ENCODE data around the gene LRRC7.
"Not testable (repeated sequence)": the region's sequence is repeated elsewhere in the genome, so short reads cannot be mapped to it uniquely, and the experiment has no call there.

The LRRC7 gene

DNA sequence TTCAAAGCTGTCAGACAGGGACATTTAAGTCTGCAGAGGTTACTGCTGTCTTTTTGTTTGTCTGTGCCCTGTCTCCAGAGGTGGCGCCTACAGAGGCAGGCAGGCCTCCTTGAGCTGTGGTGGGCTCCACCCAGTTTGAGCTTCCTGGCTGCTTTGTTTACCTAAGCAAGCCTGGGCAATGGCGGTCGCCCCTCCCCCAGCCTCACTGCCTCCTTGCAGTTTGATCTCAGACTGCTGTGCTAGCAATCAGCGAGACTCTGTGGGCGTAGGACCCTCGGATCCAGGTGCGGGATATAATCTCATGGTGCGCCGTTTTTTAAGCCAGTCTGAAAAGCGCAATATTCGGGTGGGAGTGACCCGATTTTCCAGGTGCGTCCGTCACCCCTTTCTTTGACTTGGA lies 320.3 kb downstream of the LRRC7 start:
- not testable (repeated sequence) for DNase-seq (ENCODE audit: low read depth)

DNA sequence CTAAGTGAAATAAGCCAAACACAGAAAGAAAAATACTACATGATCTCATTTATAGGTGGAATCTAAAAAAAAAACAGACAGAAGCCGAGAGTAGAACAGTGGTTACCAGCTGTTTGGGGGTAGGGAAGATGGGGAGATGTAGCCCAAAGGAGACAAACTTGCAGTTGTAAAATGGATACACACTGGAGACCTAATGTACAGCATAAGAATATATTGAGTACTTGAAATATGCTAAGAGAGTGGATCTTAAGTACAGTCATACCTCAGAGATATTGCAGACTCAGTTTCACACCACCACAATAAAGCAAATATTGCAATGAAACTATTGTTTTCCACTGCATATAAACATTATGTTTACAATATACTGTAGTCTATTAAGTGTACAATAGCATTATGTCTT lies 320.9 kb downstream of the LRRC7 start:
- DNase-seq (ENCODE audit: low read depth), result no peak

DNA sequence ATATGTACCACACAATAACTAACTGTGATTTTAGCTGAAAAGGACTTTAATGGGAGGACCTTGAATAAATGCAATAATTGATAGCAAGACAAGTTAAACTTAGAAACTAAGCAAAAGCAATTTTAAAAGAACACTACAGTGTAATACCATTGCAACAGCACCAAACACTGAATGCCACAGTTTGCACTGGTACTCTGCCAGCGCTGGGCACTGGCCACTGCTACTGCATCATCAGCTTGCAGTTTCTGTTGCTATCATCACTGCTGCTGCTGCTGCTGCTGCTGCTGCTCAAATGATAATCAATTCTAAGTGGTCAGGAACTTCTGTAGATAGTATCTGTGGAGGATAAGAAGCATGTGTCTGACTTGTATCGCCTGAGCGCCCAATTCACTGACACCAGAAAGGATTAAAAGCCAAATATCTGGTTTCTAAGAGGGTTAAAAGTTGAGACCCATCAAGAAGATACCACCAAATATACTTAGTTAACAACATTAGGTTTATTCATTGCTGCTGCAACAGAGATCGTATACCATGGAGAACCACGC lies 330.8 kb downstream of the LRRC7 start:
- no peak for DNase-seq (ENCODE audit: low read depth)

DNA sequence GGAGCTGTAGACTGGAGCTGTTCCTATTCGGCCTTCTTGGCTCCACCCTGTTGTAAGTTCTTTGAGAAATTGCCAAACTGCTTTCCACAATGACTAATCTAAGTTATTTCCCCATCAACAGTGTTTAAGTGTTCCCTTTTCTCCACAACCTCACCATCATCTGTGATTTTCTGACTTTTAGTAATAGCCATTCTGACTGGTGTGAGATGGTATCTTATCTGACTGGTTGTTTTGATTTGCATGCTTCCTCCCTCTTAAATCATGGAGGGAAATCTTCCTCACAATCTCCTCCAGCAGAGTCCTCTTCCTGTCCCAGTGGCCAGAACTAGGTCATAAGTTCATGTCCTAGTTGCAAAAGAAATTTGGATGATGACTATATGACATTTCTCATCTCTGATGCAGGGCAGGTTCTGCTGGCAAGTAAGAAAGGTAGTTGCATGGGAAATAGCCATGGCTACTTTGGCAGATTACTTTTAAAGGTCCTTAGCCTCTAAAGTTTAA lies 343.6 kb downstream of the LRRC7 start:
- no peak for DNase-seq (ENCODE audit: low read depth)

DNA sequence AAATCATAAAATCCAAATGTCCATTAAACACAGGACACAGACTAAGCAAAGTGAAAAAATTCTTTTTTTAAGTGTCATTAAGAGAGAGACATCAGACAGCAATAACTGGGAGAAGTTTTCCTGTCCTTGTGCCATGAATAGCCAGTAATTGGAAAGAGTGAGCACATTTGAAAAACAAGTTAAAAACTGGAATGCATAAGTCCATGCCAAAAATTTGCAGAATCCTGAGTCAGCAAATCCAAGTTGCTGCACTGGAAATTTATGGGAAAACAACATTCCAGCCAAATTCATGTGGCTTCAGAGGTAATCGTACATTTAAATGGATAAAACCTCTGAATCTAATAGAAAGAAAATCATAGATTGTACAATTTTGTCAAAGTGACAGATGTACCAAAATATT lies 346.3 kb downstream of the LRRC7 start:
- no peak for DNase-seq (ENCODE audit: low read depth)

DNA sequence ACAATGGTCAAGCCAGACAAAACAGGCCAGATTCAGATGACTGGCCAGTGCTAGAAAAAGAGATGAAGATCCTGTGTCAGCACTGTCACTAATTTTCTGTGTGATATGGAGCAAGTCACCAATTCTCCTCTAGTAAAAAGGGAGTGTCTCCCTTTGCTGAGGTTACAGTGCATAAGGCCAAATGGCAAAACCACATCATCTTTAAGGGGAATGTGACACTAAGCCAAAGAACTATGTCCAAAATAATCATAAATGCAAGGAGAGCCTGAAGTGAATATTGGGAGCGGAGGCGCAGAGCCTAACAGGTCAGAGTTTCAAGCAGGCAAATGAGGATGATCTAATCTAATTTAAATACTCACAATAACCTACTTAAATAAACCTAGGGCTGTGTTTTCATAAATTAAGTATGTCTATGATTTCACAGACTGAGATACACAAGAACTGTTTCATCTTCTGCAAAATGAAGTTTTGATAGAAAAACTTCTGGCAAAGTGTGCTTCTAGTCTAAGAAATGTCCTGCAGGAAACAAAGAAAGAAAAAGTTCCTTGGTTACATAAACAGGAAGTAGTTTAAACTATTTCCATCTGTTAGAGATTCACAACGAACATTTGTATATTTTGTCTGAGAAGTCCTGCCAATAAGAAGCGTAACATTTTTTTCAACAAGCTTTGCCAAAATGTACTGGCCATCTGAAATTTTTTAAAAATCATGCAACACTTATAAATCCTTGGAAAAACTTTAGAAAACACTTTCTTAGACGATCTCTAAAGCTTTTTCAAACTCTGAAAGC lies 347.4 kb downstream of the LRRC7 start:
- no peak for DNase-seq (ENCODE audit: low read depth)

DNA sequence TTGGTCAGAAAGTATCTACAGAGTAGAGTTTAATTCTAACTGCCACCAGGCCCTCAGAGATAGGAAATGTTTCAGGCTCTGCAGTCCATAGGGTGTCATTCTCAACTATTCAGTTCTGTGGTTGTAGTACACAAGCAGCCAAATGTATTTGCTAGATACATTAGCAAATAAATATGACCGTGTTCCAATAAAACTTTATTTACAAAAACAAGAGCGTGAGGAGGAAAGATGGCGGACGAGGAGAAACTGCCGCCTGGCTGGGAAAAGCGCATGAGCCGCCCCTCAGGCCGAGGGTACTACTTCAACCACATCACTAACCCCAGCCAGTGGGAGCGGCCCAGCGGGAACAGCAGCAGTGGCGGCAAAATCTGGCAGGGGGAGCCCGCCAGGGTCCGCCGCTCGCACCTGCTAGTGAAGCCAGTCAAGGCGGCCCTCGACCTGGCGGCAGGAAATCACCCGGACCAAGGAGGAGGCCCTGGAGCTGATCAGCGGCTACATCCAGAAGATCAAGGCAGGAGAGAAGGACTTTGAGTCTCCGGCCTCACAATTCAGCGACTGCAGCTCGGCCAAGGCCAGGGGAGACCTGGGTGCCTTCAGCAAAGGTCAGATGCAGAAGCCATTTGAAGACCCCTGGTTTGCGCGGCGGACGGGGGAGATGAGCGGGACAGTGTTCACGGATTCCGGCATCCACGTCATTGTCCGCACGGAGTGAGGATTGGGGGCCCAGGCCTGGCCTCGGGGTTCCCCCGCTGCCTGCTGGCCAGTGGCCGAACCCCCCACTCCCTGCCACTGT lies 351.6 kb downstream of the LRRC7 start:
- DNase-seq (ENCODE audit: low read depth), result no peak

DNA sequence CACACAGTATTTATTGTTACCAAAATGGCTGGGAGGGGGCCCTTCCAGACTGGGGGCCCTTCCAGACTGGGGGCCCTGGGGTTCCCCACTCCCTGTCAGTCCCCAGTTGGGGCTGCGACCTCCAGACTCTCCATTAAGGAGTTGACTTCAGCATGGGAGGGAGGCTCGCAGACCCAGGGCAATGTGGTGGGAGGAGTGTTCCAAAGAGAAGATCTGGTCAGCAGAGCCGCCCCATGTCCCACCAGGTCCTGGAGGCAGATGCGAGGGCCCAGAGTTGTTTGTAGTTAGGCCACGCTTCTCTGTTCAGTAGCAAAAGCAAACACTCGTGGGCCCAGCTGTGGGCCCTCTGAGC lies 352.2 kb downstream of the LRRC7 start:
- no peak for DNase-seq (ENCODE audit: low read depth)

DNA sequence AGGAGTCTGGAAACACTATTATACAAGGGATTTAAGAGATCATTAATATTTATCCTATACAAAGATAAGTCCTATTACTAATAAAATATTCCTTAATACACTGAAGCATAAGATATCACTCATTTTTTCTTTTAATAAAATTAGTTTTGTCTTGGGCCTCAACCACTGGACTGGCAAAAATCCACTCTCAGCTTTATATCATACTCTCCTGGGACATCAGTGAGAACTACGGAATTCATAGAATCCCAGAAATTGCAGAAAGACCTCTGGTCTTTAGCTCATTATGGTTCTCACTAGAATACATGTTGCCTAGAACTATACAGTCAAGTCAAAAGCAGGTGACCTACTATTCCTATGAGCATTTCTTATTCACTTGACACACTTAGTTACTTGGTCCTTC lies 352.7 kb downstream of the LRRC7 start:
- DNase-seq (ENCODE audit: low read depth), result no peak

DNA sequence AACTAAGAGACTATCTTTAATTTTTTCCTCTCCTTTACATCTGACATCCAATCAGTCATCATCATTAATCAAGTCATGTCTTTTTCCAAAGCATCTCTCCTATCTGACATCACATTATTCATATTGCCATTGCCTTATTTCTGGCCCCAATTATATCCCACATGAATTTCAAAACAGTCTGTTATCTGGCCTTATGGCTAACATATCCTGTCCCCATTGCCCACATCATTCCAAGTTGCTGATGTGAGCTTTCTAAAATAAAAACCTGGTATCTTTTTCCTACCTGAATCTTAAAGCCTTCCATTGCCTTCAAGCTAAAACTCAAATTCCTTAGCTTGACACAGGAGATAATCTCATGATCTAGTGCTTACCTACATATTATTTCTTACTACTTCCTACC lies 353.8 kb downstream of the LRRC7 start:
- DNase-seq (ENCODE audit: low read depth), result no peak

DNA sequence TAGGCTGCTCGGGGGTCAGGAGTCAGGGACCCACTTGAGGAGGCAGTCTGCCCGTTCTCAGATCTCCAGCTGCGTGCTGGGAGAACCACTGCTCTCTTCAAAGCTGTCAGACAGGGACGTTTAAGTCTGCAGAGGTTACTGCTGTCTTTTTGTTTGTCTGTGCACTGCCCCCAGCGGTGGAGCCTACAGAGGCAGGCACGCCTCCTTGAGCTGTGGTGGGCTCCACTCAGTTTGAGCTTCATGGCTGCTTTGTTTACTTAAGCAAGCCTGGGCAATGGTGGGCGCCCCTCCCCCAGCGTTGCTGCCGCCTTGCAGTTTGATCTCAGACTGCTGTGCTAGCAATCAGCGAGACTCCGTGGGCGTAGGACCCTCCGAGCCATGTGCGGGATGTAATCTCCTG lies 360.5 kb downstream of the LRRC7 start:
- not testable (repeated sequence) for DNase-seq (ENCODE audit: low read depth)

DNA sequence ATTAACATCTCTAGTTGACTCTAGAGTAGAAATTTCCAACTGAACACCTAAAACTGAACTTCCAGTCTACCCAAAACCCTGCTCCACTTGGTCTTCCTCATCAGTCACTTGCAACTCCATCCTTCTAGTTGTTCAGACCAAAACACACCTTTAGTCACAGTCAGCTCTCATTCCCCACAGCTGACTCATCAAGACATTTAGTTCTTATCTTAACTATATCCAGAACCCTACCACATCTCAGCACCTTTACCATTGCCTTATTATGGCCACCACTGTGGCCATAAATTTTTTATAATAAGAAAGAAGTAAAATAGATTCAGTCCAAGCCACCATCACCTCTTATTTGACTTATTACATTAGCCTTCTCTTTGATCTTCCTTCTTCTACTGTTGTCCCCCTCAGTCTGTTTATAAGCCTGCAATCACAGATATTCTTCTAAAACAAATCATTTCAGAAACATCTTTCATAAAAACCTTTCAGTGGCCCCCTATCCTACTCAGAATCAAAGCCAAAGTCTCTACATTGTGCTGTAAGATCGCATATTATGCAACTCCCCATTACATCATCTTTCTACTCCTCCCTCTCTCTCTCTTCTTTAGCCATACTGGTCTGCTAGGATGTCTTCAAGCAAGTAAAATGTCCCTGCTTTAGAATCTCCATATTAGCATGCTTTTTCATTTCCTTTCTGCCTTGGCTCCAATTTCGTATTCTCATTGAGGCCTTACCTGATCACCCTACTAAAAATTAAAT lies 361.8 kb downstream of the LRRC7 start:
- no peak for DNase-seq (ENCODE audit: low read depth)

DNA sequence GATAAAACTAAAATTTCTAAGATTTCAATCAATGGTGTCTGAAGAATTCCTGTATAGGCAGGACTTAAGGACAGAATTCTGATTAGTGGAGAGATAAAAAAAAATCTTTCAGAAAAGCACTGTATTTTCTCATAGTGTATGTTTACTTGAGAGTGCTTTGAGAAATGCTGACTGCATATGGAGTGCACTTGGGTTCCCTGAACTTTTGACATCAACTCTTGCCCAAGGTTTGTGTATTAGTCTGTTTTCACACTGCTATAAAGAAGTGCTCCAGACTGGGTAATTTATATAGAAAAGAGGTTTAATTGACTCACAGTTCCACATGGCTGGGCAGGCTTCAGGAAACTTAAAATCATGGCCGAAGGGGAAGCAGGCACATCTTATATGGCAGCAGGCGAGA lies 362.7 kb downstream of the LRRC7 start:
- no peak for DNase-seq (ENCODE audit: low read depth)

DNA sequence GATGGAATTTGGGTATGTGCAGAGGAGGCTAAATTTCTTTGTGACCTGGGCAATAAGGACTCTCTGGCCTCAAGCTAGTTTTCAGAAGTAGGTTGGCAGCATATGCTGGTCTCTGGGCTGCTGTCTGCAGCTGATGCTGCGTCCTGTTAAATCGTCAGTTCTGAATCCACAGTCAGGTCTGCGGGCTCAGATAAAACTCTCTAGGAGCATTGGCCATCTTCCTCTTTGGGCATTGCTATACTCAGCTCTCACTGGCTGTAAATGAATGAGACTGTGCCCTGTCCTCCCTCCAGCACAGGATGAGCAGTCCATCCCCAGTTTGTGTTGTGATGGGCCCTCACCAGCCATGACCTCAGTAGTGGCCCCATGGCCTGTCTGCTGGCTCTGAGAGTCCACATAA lies 365.0 kb downstream of the LRRC7 start:
- no peak for DNase-seq (ENCODE audit: low read depth)

DNA sequence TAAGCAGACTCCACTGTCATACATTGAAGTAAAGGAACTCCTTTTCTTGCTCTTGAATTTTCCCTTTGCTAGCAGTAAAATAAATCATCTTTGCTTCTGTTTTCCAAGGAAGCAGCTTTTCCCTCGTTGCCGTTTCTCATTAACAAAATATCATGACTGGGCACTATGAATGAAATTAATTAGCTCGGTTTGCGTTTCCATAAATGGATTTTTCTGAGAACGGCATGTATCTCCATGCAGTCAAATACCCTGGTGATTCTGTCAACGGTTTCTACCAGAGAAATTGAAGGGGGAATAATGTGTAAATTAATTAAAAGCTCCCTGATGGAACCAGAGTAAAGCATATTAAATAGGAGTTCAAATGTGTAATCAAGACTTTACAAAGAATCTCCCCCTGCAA lies 372.5 kb downstream of the LRRC7 start:
- DNase-seq (ENCODE audit: low read depth), result no peak

DNA sequence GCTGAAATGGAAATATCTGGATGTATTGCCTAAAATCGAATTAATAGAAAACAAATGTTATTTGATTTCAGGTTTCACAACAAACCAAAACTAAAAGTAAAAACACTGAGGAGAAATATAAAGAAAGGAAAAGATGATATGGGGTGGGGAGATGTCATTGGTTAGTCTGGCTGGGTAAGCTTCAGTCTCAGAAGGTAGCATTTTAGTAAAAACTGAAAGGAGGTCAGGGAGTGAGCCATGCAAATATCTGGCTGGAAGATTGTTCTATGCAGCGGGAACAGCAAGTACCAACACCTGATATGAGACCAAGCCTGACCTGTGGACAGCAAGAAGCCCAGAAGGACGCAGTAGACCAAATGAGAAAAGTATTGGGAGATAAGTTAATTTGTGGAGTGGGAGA lies 373.1 kb downstream of the LRRC7 start:
- DNase-seq (ENCODE audit: low read depth), result no peak

DNA sequence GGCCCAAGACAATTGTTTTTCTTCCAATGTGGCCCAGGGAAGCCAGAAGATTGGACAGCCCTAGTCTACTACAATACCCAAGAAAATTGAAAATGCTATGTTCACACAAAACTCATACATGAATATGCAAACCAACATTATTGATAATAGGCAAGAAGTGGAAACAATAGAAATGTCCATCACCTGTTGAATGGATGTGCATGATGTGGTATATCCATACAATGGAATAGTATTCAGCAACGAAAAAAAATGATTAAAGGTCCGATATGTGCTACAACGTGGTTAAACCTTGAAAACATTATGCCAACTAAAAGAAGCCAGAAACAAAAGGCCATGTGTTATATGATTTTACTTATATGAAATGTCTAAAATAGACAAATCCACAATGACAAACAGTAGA lies 375.3 kb downstream of the LRRC7 start:
- DNase-seq (ENCODE audit: low read depth), result no peak

DNA sequence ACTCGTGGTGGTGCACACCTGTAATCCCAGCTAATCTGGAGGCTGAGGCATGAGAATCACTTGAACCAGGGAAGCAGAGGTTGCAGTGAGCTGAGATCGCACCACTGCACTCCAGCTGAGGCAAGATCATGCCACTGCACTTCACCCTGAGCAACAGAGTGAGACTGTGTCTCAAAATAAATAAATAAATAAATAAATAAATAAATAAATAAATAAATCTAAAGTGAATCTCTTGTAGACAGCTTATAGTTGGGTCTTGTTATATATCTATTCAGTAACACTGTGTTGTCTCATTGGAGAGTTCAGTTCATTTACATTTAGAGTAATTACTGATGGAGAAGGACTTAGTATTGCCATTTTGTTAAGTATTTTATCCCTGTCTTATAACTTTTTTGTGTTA lies 379.2 kb downstream of the LRRC7 start:
- DNase-seq (ENCODE audit: low read depth), result no peak

DNA sequence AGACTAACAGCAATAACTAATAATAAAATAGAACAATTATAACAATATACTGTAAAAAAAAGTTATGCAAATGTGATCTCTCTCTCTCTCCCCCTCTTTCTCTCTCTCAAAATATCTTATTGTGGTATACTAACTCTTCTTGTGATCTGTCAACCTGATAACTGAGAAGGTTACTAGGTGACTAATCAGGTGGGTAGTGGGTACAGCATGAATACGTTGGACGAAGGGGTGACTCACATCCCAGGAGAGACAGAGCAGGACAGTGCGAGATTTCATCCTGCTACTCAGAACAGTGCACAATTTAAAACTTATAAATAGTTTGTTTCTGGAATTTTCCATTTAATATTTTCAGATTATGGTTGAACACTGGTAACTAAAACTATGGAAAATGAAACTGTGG lies 380.1 kb downstream of the LRRC7 start:
- no peak for DNase-seq (ENCODE audit: low read depth)

DNA sequence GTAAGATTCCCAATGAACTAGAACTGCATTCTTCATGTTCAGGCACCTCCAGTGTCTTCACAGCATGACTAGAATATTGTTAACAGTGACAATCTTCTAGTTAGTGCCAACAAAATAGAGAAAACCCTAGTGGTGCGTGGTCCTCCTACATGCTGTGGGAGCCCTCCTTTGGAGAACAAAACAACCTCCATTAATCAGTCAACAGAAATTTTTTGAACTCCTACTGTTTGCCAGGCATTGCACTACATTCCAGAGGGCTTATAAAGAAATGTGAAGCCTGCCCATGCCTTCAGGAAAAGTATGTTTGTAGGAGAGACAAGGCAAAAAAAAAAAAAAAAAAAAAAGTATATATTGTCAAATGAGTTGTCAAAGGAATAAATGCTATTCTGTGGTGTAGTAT lies 385.0 kb downstream of the LRRC7 start:
- no peak for DNase-seq (ENCODE audit: low read depth)

DNA sequence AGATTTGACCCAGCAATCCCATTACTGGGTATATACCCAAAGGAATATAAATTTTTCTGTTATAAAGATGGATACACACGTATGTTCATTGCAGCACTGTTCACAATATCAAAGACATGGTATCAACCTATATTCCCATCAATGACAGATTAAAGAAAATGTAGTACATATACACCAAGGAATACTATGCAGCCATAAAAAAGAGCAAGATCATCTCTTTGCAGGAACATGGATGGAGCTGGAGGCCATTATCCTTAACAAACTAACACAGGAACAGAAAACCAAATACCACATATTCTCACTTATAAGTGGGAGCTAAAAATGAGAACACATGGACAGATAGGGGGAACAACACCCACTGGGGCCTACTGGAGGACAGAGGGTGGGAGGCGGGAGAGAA lies 394.7 kb downstream of the LRRC7 start:
- not testable (repeated sequence) for DNase-seq (ENCODE audit: low read depth)

DNA sequence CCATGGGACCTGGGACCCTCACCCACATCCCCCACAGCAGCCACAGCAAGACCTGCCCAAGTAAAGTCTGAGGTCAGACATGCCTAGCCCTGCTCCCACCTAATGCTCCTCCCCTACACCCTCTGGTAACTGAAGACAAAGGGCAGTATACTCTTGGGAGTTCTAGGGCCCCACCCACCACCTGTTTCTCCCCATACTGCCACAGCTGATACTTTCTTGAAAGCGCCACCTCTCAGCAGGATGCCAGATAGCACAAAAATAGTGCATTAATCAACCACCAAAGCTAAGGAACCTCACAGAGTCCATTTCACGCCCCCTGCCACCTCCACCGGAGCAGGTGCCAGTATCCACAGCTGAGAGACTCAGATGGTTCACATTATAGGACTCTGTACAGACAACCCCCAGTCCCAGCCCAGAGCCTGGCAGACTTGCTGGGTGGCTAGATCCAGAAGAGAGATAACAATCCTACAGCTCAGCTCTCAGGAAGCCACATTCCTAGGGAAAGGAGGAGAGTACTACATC lies 399.6 kb downstream of the LRRC7 start:
- no peak for DNase-seq (ENCODE audit: low read depth)
